Suprapubic skin (tissue), 4 donors: Measurements from ENCODE around the gene SNRK.

ENCODE experiments used
- CTCF ChIP-seq, 2 donors: fragments of 200-600 bp in 1 of 2; fragments of 450-650 bp in 1 of 2; sonication (generic) in 1 of 2; IDR thresholded peaks; one replicate each; pipeline ENCODE4 v1.5.1; 2016 to 2019; ENCODE audit warnings: antibody characterized with exemption in 2 of 2, mild to moderate bottlenecking in 1 of 2, moderate library complexity in 1 of 2
- EP300 ChIP-seq: sonication (generic); formaldehyde crosslinking; IDR thresholded peaks from one replicate; pipeline ENCODE4 v1.6.1; 2017; ENCODE audit warnings: antibody characterized with exemption
- POLR2A ChIP-seq, 2 donors: fragments of 450-650 bp; IDR thresholded peaks; one replicate each; pipeline ENCODE4 v1.6.1; 2017; ENCODE audit warnings: antibody characterized with exemption in 2 of 2, mild to moderate bottlenecking in 2 of 2, moderate library complexity in 2 of 2
- POLR2AphosphoS5 ChIP-seq, 3 donors: sonication (generic); formaldehyde crosslinking; IDR thresholded peaks; one replicate each; pipeline ENCODE4 v1.6.1; 2017; ENCODE audit warnings: antibody characterized with exemption in 3 of 3

- TF ChIP-seq CTCF (IDR thresholded peaks at IDR 0.05) (no peak), POLR2A (IDR thresholded peaks at IDR 0.05) (no peak), EP300 (no peak), POLR2AphosphoS5 (IDR thresholded peaks at IDR 0.05) (no peak)
These were observed 12.4 kb downstream of the SNRK start for GRCh38 chr3:43298761-43299160.
